GM13976 (cell line): Measurements from ENCODE around the gene GPR173.

Experiments used
- DNase-seq: peaks from one replicate; pipeline ENCODE4 v3.0.0; 2012; ENCODE audit warnings: low spot score
- CTCF ChIP-seq: IDR thresholded peaks from 2 replicates; pipeline ENCODE4 v1.5.1; 2012; ENCODE audit warnings: borderline replicate concordance, mild to moderate bottlenecking; ENCODE audit not compliant: insufficient read depth; ENCODE audit errors: extremely low read depth, missing control alignments, control extremely low read depth
- in situ Hi-C: fragments of 300-500 bp; cut with MboI; formaldehyde crosslinking; loops from one replicate; pipeline ENCODE4 v1.12.0; 2022; ENCODE audit warnings: low sequenced_read_pairs, mixed read lengths, inconsistent platforms; ENCODE audit not compliant: unreplicated experiment

Gene GPR173

GRCh38 chrX:53005327-53005726 is 43.3 kb upstream of the GPR173 start:
- in situ Hi-C loops: no loop called here
- no peak for DNase-seq
- no peak for TF ChIP-seq CTCF

GRCh38 chrX:53009032-53009431 is 39.6 kb upstream of the GPR173 start:
- no peak for DNase-seq
- no peak for TF ChIP-seq CTCF
- in situ Hi-C loops: no loop called here

- in situ Hi-C loops: no loop called here
- TF ChIP-seq CTCF: no peak
- DNase-seq: no peak
Measured at GRCh38 chrX:53013291-53013690, 35.3 kb upstream of the GPR173 start.

GRCh38 chrX:53018627-53019026 is 30.0 kb upstream of the GPR173 start:
- TF ChIP-seq CTCF: no peak
- no peak for DNase-seq
- in situ Hi-C loops: no loop called here

- in situ Hi-C loops: no loop called here
- DNase-seq: no peak
- TF ChIP-seq CTCF: no peak
Measured at GRCh38 chrX:53022381-53022780, 26.2 kb upstream of the GPR173 start.

- no peak for DNase-seq
- in situ Hi-C loops: no loop called here
- no peak for TF ChIP-seq CTCF
Measured at GRCh38 chrX:53028678-53029077, 19.9 kb upstream of the GPR173 start.

- no peak for TF ChIP-seq CTCF
- in situ Hi-C loops: no loop called here
- no peak for DNase-seq
Measured at GRCh38 chrX:53031380-53031779, 17.2 kb upstream of the GPR173 start.
